Lung (tissue), 12 donors: ENCODE results near the gene CABLES2. TPM values are rescaled to one million over a fixed set of nuclear protein-coding genes. Genes with fewer than 3 reads are reported as not detected.
"Not testable (repeated sequence)": the region's sequence is repeated elsewhere in the genome, so short reads cannot be mapped to it uniquely, and the experiment has no call there.

Experiments used
- ATAC-seq: fragments of 200-7000 bp; cut with Tn5 transposase; one replicate; pipeline ENCODE4 v1.9.1; 2020; ENCODE audit warnings: moderate number of reproducible peaks; ENCODE audit not compliant: insufficient read depth, low FRiP score
- DNase-seq, 3 donors: peaks; one replicate each; pipeline ENCODE4 v3.0.0-alpha.2; 2013 to 2017
- H3K27ac ChIP-seq, 2 donors: one replicate each; pipeline ENCODE4 v1.5.1; 2013; ENCODE audit warnings: mild to moderate bottlenecking in 2 of 2, moderate library complexity in 2 of 2, control low read depth in 1 of 2, inconsistent platforms in 1 of 2, low read depth in 1 of 2, low read length in 1 of 2
- H3K27me3 ChIP-seq, 3 donors: one replicate each; pipeline ENCODE4 v1.5.1; 2013; ENCODE audit warnings: low read length in 2 of 3; ENCODE audit not compliant: control insufficient read depth in 3 of 3, insufficient read depth in 3 of 3
- H3K36me3 ChIP-seq, 4 donors: one replicate each; pipeline ENCODE4 v1.5.1; 2013; ENCODE audit warnings: low read length in 4 of 4, mild to moderate bottlenecking in 1 of 4, moderate library complexity in 1 of 4; ENCODE audit not compliant: control insufficient read depth in 4 of 4, insufficient read depth in 4 of 4
- H3K4me1 ChIP-seq, 5 donors: one replicate each; pipeline ENCODE4 v1.5.1; 2013; ENCODE audit warnings: low read length in 5 of 5, mild to moderate bottlenecking in 2 of 5, moderate library complexity in 1 of 5; ENCODE audit not compliant: control insufficient read depth in 5 of 5, insufficient read depth in 5 of 5
- H3K4me3 ChIP-seq: one replicate; pipeline ENCODE4 v1.5.1; 2013; ENCODE audit warnings: mild to moderate bottlenecking, control low read depth, moderate library complexity
- H3K9ac ChIP-seq, 2 donors: one replicate each; pipeline ENCODE4 v1.5.1; 2013; ENCODE audit warnings: low read length in 2 of 2, control low read depth in 1 of 2; ENCODE audit not compliant: insufficient read depth in 1 of 2
- H3K9me3 ChIP-seq, 4 donors: one replicate each; pipeline ENCODE4 v1.5.1; 2013; ENCODE audit warnings: low read length in 3 of 4, mild to moderate bottlenecking in 1 of 4, moderate library complexity in 1 of 4; ENCODE audit not compliant: control insufficient read depth in 4 of 4, insufficient read depth in 3 of 4
- CTCF ChIP-seq: IDR thresholded peaks from 2 replicates; pipeline ENCODE4 v1.5.1; 2012; ENCODE audit warnings: mild to moderate bottlenecking; ENCODE audit errors: control extremely low read depth, extremely low read depth
- WGBS, 2 donors: extraction: QIAGEN DNeasy Blood & Tissue Kit; methylation state at CpG; one replicate each; pipeline ENCODE4 v1.1.7; 2013; 5-methylcytosine and 5-hydroxymethylcytosine counted together
- polyA plus RNA-seq, 2 donors: library from polyadenylated mRNA; stranded (reverse); fragments of 200-250 nt; gene quantifications; one replicate each; pipeline ENCODE4 v1.2.1, GENCODE V29; 2013
- total RNA-seq, 2 donors: library from RNA; depleted of rRNA in 1 of 2; stranded (reverse); fragments of >200 nt in 1 of 2; gene quantifications; one replicate each; pipeline ENCODE4 v1.2.1, GENCODE V29; 2014 to 2021
- donor health status: control.
- donor health status: control.
- donor health status: Bipolar disorder and iron deficiency.
- donor health status: healthy.
- donor health status: DM: yes; HTN: yes; CAD: no.

Gene CABLES2
- total and polyA plus RNA-seq, 4 donors, result 1.9 to 4.4 (median 3.6) TPM

- H3K27me3 ChIP-seq, result no peaks in the 10 kb centered on the region
- ATAC-seq (peak; percentile 53), DNase-seq (peak; percentile 82 to 91 (median 91))
- H3K4me3 ChIP-seq, result no peak within 1 kb of the TSS
- 57 to 73% methylated on average over 28 of the region's 28 CpGs for WGBS, 2 donors
- peaks cover 0 to 2% (median 0%) of the 10 kb centered on the region in 4 donors for H3K9me3 ChIP-seq
- H3K9ac ChIP-seq, result no peak within 1 kb of the TSS
- TF ChIP-seq CTCF, result no peak
- peak within 1 kb of the TSS in 1 of 2 donors; percentile 34 for H3K27ac ChIP-seq
- peaks cover 0 to 55% (median 8%) of the 10 kb centered on the region in 5 donors for H3K4me1 ChIP-seq
- H3K36me3 ChIP-seq, result no peaks in the 10 kb centered on the region
Measured at GRCh38 chr20:62427172-62428001, 20.3 kb upstream of the CABLES2 start, which contains the start of gene RBBP8NL. RBBP8NL (minus strand) TSS chr20:62427539; CDS start chr20:62419647, 7,892 bp downstream.

GRCh38 chr20:62426699-62427131, 19.6 kb upstream of the CABLES2 start:
- no peaks in the 10 kb centered on the region for H3K27me3 ChIP-seq
- peak in 2 of 3 donors; percentile 55 to 58 for DNase-seq
- H3K9ac ChIP-seq, result no peak overlapping the region
- no peak for ATAC-seq
- no peak for TF ChIP-seq CTCF
- WGBS, 2 donors, result 54 to 60% methylated on average over 22 of the region's 22 CpGs
- peaks cover 0 to 2% (median 0%) of the 10 kb centered on the region in 4 donors for H3K9me3 ChIP-seq
- no peak overlapping the region for H3K4me3 ChIP-seq
- H3K4me1 ChIP-seq, result peaks cover 0 to 54% (median 8%) of the 10 kb centered on the region in 5 donors
- no peaks in the 10 kb centered on the region for H3K36me3 ChIP-seq
- H3K27ac ChIP-seq, result peak overlapping the region in 1 of 2 donors; percentile 34

GRCh38 chr20:62426059-62426348, 18.9 kb upstream of the CABLES2 start:
- not testable (repeated sequence) for H3K4me3 ChIP-seq, H3K27me3 ChIP-seq, ATAC-seq, H3K9me3 ChIP-seq, H3K36me3 ChIP-seq, H3K27ac ChIP-seq, DNase-seq, H3K9ac ChIP-seq
- WGBS, 2 donors, result 99 to 100% methylated on average over 4 of the region's 4 CpGs
- H3K4me1 ChIP-seq, result peaks cover 0 to 50% (median 8%) of the 10 kb centered on the region in 5 donors

- no peak overlapping the region for H3K4me3 ChIP-seq
- TF ChIP-seq CTCF, result no peak
- peaks cover 0 to 45% (median 8%) of the 10 kb centered on the region in 5 donors for H3K4me1 ChIP-seq
- H3K9ac ChIP-seq, result no peak overlapping the region
- 89 to 91% methylated on average over 21 of the region's 21 CpGs for WGBS, 2 donors
- ATAC-seq (no peak), DNase-seq (no peak)
- no peaks in the 10 kb centered on the region for H3K27me3 ChIP-seq
- no peaks in the 10 kb centered on the region for H3K9me3 ChIP-seq
- H3K27ac ChIP-seq, result no peak overlapping the region
- no peaks in the 10 kb centered on the region for H3K36me3 ChIP-seq
Measured at GRCh38 chr20:62425281-62426058, 18.4 kb upstream of the CABLES2 start.
